A549 (cell line): ENCODE results near the gene PTGFRN. TPM values are rescaled to one million over a fixed set of nuclear protein-coding genes. Genes with fewer than 3 reads are reported as not detected.

Experiments used
- ATAC-seq, 2 experiments: fragments of 200-7000 bp in 1 of 2; fragments of >200 bp in 1 of 2; cut with Nextera tagmentation in 1 of 2; cut with Tn5 transposase in 1 of 2; 3 replicates each; pipeline versions ENCODE4 v1.8.0 to v1.9.1; 2018 to 2020; ENCODE audit warnings: mild to moderate bottlenecking in 1 of 2, moderate library complexity in 1 of 2
- CTCF ChIA-PET: fragments of 300-600 bp; sonication (Branson Sonifier 250); formaldehyde crosslinking; extraction: SDS; loops from one replicate; lab custom pipeline; 2021; ENCODE audit warnings: antibody characterized with exemption, inconsistent platforms; lab: Yijun Ruan, JAX
- POLR2A ChIA-PET: fragments of 350-600 bp; formaldehyde crosslinking; extraction: SDS; loops from one replicate; lab custom pipeline; 2021; ENCODE audit warnings: antibody characterized with exemption, inconsistent platforms; lab: Yijun Ruan, JAX
- DNase-seq, 2 experiments: peaks; one replicate each; pipeline versions ENCODE4 v3.0.0 to v3.0.0-alpha.2; 2011 to 2016; ENCODE audit warnings: low read depth in 1 of 2, low spot score in 1 of 2
- FAIRE-seq: peaks from 2 replicates; lab custom pipeline; 2011; peaks lifted over from hg19 to GRCh38; lab: Jason Lieb, UNC
- H3K27ac ChIP-seq, 2 experiments: fragments of >200 bp; sonication (Bioruptor Twin); formaldehyde crosslinking; 3 replicates each; pipeline ENCODE4 v1.5.1; 2016 to 2017
- H3K4me1 ChIP-seq: fragments of >200 bp; sonication (Bioruptor Twin); formaldehyde crosslinking; 3 replicates; pipeline ENCODE4 v1.6.1; 2016
- H3K4me2 ChIP-seq: fragments of >200 bp; sonication (Bioruptor Twin); formaldehyde crosslinking; 3 replicates; pipeline ENCODE4 v1.6.1; 2016
- H3K4me3 ChIP-seq: fragments of >200 bp; sonication (Bioruptor Twin); formaldehyde crosslinking; 3 replicates; pipeline ENCODE4 v1.5.1; 2016
- H3K9me3 ChIP-seq: fragments of >200 bp; sonication (Bioruptor Twin); formaldehyde crosslinking; 3 replicates; pipeline ENCODE4 v1.6.1; 2016
- BHLHE40 ChIP-seq: IDR thresholded peaks from 2 replicates; pipeline ENCODE4 v1.6.1; 2012; ENCODE audit warnings: low read depth, low read length, inconsistent platforms
- CBX2 ChIP-seq: fragments of 200-600 bp; sonication (generic); IDR thresholded peaks from 2 replicates; pipeline ENCODE4 v1.6.1; 2016; ENCODE audit warnings: low read depth, mild to moderate bottlenecking, borderline replicate concordance
- CBX8 ChIP-seq: fragments of 200-600 bp; sonication (generic); IDR thresholded peaks from 2 replicates; pipeline ENCODE4 v1.6.1; 2016
- CEBPB ChIP-seq, 2 experiments: fragments of >200 bp in 1 of 2; sonication (Bioruptor Twin) in 1 of 2; formaldehyde crosslinking in 1 of 2; IDR thresholded peaks; 2 replicates each; pipeline ENCODE4 v1.6.1; 2012 to 2016
- CHD4 ChIP-seq: fragments of 200-600 bp; sonication (generic); IDR thresholded peaks from 2 replicates; pipeline ENCODE4 v1.6.1; 2016; ENCODE audit warnings: antibody characterized with exemption, mild to moderate bottlenecking, borderline replicate concordance
- EHF ChIP-seq: fragments of 250-450 bp; sonication (Bioruptor Pico); IDR thresholded peaks from 2 replicates; pipeline ENCODE4 v1.5.0; 2020; ENCODE audit warnings: mild to moderate bottlenecking
- ESRRA ChIP-seq: fragments of 150-350 bp; IDR thresholded peaks from 2 replicates; pipeline ENCODE4 v1.6.1; 2014; ENCODE audit warnings: mild to moderate bottlenecking, low read length, borderline replicate concordance
- FOSB ChIP-seq: fragments of 250-450 bp; sonication (Bioruptor Pico); IDR thresholded peaks from 2 replicates; pipeline ENCODE4 v1.5.0; 2020; ENCODE audit warnings: mild to moderate bottlenecking, moderate library complexity
- GATA3 ChIP-seq: IDR thresholded peaks from 2 replicates; pipeline ENCODE4 v1.6.1; 2012; ENCODE audit warnings: borderline replicate concordance
- JUN ChIP-seq, 2 experiments: fragments of >200 bp; sonication (Bioruptor Twin); formaldehyde crosslinking; IDR thresholded peaks; 2 replicates in 1 of 2; 3 replicates in 1 of 2; pipeline ENCODE4 v1.6.1; 2016 to 2017
- KDM5A ChIP-seq: fragments of 200-600 bp; sonication (generic); IDR thresholded peaks from 2 replicates; pipeline ENCODE4 v1.6.1; 2016; ENCODE audit warnings: antibody characterized with exemption, mild to moderate bottlenecking
- MAFK ChIP-seq: fragments of 450-650 bp; IDR thresholded peaks from 2 replicates; pipeline ENCODE4 v1.6.1; 2014; ENCODE audit not compliant: partially characterized antibody
- NR3C1 ChIP-seq: fragments of >200 bp; sonication (Bioruptor Twin); formaldehyde crosslinking; IDR thresholded peaks from 3 replicates; pipeline ENCODE4 v1.6.1; 2017
- POLR2A ChIP-seq: IDR thresholded peaks from 2 replicates; pipeline ENCODE4 v1.6.1; 2012; ENCODE audit warnings: mild to moderate bottlenecking, low read length
- RCOR1 ChIP-seq: fragments of 150-350 bp; IDR thresholded peaks from 2 replicates; pipeline ENCODE4 v1.6.1; 2014; ENCODE audit warnings: antibody characterized with exemption, low read length, low read depth
- RFX5 ChIP-seq: fragments of 450-650 bp; IDR thresholded peaks from 2 replicates; pipeline ENCODE4 v1.7.1; 2014; ENCODE audit warnings: antibody characterized with exemption, mild to moderate bottlenecking, moderate library complexity
- SMC3 ChIP-seq: fragments of >200 bp; sonication (Bioruptor Twin); formaldehyde crosslinking; IDR thresholded peaks from 3 replicates; pipeline ENCODE4 v1.6.1; 2018; ENCODE audit warnings: inconsistent platforms
- SREBF2 ChIP-seq: fragments of 450-650 bp; IDR thresholded peaks from 2 replicates; pipeline ENCODE4 v1.6.1; 2014; ENCODE audit warnings: mild to moderate bottlenecking, moderate library complexity
- ZC3H11A ChIP-seq: fragments of 450-650 bp; IDR thresholded peaks from 2 replicates; pipeline ENCODE4 v1.6.1; 2014; ENCODE audit warnings: antibody characterized with exemption, mild to moderate bottlenecking
- ZNF302 ChIP-seq: fragments of 250-450 bp; sonication (Bioruptor Pico); IDR thresholded peaks from 2 replicates; pipeline ENCODE4 v1.9.0; 2021; ENCODE audit warnings: inconsistent platforms, mild to moderate bottlenecking, moderate library complexity
- WGBS: methylation state at CpG from one replicate; pipeline ENCODE4 v1.1.6; 2017; ENCODE audit errors: missing lambda C conversion rate; 5-methylcytosine and 5-hydroxymethylcytosine counted together
- polyA plus RNA-seq, 4 experiments: library from polyadenylated mRNA; depleted of rRNA in 3 of 4; stranded (reverse); fragments of >200 nt; fragmentation: RNase III in 1 of 4; extraction: RNeasy Plus Mini Kit Qiagen cat#74134 plus additional on column Dnase treatment in 1 of 4; gene quantifications; 2 replicates in 3 of 4; 3 replicates in 1 of 4; pipeline ENCODE4 v1.2.3, GENCODE V29; 2011 to 2017
- TF ChIP-seq, protein P1 (sequence below): fragments of 450-650 bp; IDR thresholded peaks from 2 replicates; pipeline ENCODE4 v1.6.1; 2014; ENCODE audit warnings: antibody characterized with exemption
- TF ChIP-seq, protein P2 (sequence below): fragments of >200 bp; sonication (Bioruptor Twin); formaldehyde crosslinking; IDR thresholded peaks from 3 replicates; pipeline ENCODE4 v1.5.1; 2016
- TF ChIP-seq, protein P3 (sequence below): fragments of >200 bp; sonication (Bioruptor Twin); formaldehyde crosslinking; IDR thresholded peaks from 3 replicates; pipeline ENCODE4 v1.6.1; 2016
- TF ChIP-seq, protein P4 (sequence below): fragments of 250-450 bp; sonication (Bioruptor Pico); IDR thresholded peaks from 2 replicates; pipeline ENCODE4 v1.5.0; 2020; ENCODE audit warnings: low read depth, mild to moderate bottlenecking, moderate library complexity

Gene PTGFRN
- polyA plus RNA-seq, 2 of the 4 experiments (the other 2 are of a cell fraction), result 17.4 to 39.0 TPM

DNA sequence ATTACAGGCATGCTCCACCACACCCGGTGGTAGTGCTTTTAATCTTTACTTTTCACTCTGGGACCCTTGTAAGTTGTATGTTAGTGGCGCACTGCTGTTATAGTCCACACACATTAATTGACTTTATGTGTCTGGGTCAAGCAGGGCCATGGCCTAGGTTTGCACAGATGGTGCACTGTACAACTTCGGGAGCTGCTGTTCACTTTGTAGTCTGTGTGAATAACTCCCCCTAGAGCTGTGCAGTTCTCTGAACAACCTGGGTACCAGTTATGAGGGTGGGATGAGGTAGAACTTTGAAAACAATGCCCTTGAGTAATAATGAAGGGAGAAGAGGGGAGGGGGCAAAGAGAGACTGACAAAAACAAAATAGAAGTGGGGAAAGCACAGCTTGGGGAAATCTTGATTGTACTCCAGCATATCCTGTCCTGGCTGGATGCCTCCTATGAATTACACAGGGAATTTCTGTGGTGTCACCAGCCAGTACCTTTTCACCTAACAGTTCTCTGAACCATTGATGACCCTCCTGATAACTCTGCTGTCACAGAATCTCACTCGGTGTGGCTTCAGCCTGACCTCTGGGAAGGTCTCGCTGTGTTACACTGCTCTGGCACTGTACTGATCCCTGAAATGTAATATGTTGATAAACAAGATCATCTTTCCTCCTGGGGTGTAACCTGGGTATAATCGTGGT, 2.2 kb downstream of the PTGFRN start:
- DNase-seq (no peak), FAIRE-seq (no peak), ATAC-seq (no peak)
- ChIA-PET CTCF (interaction anchor here (1.1 kb wide), 2 partner anchors 43 to 58 kb away, joined by 3 to 4 read pairs; no protein-coding TSS in a partner anchor), POLR2A (no interaction called here)
- 74% methylated on average over 6 of the region's 6 CpGs for WGBS
- Histone ChIP-seq H3K27ac (no peak overlapping the region), H3K4me2 (peak overlapping the region; percentile 85), H3K4me1 (peaks cover 6% of the 10 kb centered on the region; the same call in 1 of the 3 replicates), H3K9me3 (no peaks in the 10 kb centered on the region), H3K4me3 (no peak overlapping the region)
- TF ChIP-seq RFX5 (no peak), CEBPB (IDR thresholded peaks at IDR 0.05) (no peak), CBX2 (no peak), MAFK (no peak), CBX8 (no peak), RCOR1 (no peak), ZC3H11A (no peak), CHD4 (no peak), BHLHE40 (no peak), NR3C1 (no peak), POLR2A (no peak), ESRRA (no peak), SREBF2 (no peak)

DNA sequence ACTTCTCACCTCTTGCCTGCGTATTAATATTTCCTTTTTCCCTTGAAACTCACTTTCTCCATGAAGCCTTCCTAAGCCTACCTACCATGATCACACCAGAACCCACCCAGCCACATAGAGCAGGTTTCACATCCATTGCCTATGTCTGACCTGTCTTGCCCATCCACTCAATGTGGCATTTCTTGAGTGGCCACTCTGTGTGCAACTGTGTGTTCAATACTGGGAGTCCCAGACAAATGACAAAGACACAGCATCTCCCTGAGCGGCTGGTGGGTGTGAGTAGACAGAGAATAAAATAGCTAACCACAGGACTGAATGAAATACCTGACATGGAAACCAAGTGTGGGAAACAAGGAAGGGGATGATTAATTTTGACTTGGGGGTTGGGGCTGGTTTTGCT, 3.1 kb downstream of the PTGFRN start:
- CTCF ChIA-PET, result interaction anchor here (0.6 to 1.1 kb wide), 2 partner anchors 13 to 59 kb away, joined by 3 read pairs; no protein-coding TSS in a partner anchor
- 90% methylated on average over 2 of the region's 2 CpGs for WGBS

DNA sequence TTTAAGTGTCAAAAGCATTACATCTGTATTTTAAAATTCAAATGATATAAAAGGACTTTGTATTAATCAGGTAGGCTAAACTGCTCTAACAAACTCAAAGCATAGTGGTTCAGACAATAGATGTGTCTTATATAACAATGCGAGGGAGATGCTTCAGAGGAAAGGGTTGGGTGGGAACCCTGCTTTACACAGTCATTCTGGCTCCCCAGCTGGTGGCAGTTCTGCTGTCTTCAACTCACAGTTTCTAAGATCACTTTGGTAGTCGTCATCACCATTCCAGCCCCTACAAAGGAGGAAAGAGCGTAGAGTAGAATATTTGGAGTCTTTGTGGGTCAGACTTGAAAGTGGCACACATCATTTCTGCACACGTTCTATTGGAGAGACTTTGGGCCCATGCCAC, 4.2 kb downstream of the PTGFRN start:
- ChIA-PET CTCF (interaction anchor here (0.6 kb wide), 1 partner anchor 139 kb away, joined by 3 read pairs; no protein-coding TSS in a partner anchor), POLR2A (no interaction called here)
- ATAC-seq (no peak), DNase-seq (no peak), FAIRE-seq (no peak)
- WGBS, result 77% methylated on average over 4 of the region's 4 CpGs
- H3K4me1 ChIP-seq, result peaks cover 8% of the 10 kb centered on the region; the same call in 2 of the 3 replicates
- TF ChIP-seq BHLHE40 (no peak), EHF (CRISPR knock-in tag) (no peak), KDM5A (no peak), GATA3 (no peak), SMC3 (no peak), ZNF302 (CRISPR knock-in tag) (no peak), POLR2A (no peak)
- TF ChIP-seq, protein P1, sequence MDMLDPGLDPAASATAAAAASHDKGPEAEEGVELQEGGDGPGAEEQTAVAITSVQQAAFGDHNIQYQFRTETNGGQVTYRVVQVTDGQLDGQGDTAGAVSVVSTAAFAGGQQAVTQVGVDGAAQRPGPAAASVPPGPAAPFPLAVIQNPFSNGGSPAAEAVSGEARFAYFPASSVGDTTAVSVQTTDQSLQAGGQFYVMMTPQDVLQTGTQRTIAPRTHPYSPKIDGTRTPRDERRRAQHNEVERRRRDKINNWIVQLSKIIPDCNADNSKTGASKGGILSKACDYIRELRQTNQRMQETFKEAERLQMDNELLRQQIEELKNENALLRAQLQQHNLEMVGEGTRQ, result no peak
- TF ChIP-seq, protein P2, sequence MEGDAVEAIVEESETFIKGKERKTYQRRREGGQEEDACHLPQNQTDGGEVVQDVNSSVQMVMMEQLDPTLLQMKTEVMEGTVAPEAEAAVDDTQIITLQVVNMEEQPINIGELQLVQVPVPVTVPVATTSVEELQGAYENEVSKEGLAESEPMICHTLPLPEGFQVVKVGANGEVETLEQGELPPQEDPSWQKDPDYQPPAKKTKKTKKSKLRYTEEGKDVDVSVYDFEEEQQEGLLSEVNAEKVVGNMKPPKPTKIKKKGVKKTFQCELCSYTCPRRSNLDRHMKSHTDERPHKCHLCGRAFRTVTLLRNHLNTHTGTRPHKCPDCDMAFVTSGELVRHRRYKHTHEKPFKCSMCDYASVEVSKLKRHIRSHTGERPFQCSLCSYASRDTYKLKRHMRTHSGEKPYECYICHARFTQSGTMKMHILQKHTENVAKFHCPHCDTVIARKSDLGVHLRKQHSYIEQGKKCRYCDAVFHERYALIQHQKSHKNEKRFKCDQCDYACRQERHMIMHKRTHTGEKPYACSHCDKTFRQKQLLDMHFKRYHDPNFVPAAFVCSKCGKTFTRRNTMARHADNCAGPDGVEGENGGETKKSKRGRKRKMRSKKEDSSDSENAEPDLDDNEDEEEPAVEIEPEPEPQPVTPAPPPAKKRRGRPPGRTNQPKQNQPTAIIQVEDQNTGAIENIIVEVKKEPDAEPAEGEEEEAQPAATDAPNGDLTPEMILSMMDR, result no peak
- TF ChIP-seq, protein P3, sequence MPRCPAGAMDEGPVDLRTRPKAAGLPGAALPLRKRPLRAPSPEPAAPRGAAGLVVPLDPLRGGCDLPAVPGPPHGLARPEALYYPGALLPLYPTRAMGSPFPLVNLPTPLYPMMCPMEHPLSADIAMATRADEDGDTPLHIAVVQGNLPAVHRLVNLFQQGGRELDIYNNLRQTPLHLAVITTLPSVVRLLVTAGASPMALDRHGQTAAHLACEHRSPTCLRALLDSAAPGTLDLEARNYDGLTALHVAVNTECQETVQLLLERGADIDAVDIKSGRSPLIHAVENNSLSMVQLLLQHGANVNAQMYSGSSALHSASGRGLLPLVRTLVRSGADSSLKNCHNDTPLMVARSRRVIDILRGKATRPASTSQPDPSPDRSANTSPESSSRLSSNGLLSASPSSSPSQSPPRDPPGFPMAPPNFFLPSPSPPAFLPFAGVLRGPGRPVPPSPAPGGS, result no peak
- H3K4me3 ChIP-seq, result no peak overlapping the region
- no peak overlapping the region for H3K4me2 ChIP-seq
- no peak overlapping the region for H3K27ac ChIP-seq
- no peaks in the 10 kb centered on the region for H3K9me3 ChIP-seq

More for the DNA sequence above, 3.1 kb downstream of the PTGFRN start:
- Histone ChIP-seq H3K27ac (no peak overlapping the region), H3K9me3 (no peaks in the 10 kb centered on the region), H3K4me3 (no peak overlapping the region), H3K4me1 (peaks cover 6% of the 10 kb centered on the region; the same call in 1 of the 3 replicates), H3K4me2 (no peak overlapping the region)
- FAIRE-seq (no peak), DNase-seq (no peak), ATAC-seq (no peak)
- POLR2A ChIA-PET, result no interaction called here
- TF ChIP-seq JUN (IDR thresholded peaks at IDR 0.05) (no peak), FOSB (no peak), KDM5A (no peak)
- TF ChIP-seq, protein P4, sequence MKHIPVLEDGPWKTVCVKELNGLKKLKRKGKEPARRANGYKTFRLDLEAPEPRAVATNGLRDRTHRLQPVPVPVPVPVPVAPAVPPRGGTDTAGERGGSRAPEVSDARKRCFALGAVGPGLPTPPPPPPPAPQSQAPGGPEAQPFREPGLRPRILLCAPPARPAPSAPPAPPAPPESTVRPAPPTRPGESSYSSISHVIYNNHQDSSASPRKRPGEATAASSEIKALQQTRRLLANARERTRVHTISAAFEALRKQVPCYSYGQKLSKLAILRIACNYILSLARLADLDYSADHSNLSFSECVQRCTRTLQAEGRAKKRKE (CRISPR knock-in tag), result no peak
